RWPE1 (cell line): ENCODE measurements around the gene DACH1.

Source experiments
- CTCF ChIA-PET: fragments of 350-600 bp; sonication (Branson Sonifier 250); formaldehyde crosslinking; extraction: SDS; loops from one replicate; lab custom pipeline; 2021; lab: Yijun Ruan, JAX
- POLR2A ChIA-PET: fragments of 400-600 bp; formaldehyde crosslinking; extraction: SDS; loops from one replicate; lab custom pipeline; 2020; ENCODE audit warnings: antibody characterized with exemption; ENCODE audit not compliant: low non-redundant PET; lab: Yijun Ruan, JAX
- DNase-seq: peaks from one replicate; pipeline ENCODE4 v3.0.0; 2012; ENCODE audit warnings: low spot score
- H3K27ac ChIP-seq: fragments of 450-650 bp; 2 replicates; pipeline ENCODE4 v1.5.1; 2017
- CTCF ChIP-seq: fragments of 450-650 bp; conservative IDR thresholded peaks from 2 replicates; pipeline ENCODE4 v1.5.1; 2017; ENCODE audit warnings: low read depth, mild to moderate bottlenecking

The DACH1 gene

GRCh38 chr13:71681901-71682613 is 184.9 kb downstream of the DACH1 start:
- H3K27ac ChIP-seq, result no peak overlapping the region
- TF ChIP-seq CTCF, result no peak
- ChIA-PET POLR2A (no interaction called here), CTCF (no interaction called here)
- no peak for DNase-seq

GRCh38 chr13:71677124-71677523 is 189.9 kb downstream of the DACH1 start:
- no peak overlapping the region for H3K27ac ChIP-seq
- no peak for DNase-seq
- TF ChIP-seq CTCF, result no peak
- ChIA-PET POLR2A (no interaction called here), CTCF (no interaction called here)

GRCh38 chr13:71672512-71672911 is 194.5 kb downstream of the DACH1 start:
- no peak for DNase-seq
- ChIA-PET POLR2A (no interaction called here), CTCF (no interaction called here)
- no peak for TF ChIP-seq CTCF
- no peak overlapping the region for H3K27ac ChIP-seq

GRCh38 chr13:71663431-71663830 is 203.6 kb downstream of the DACH1 start:
- POLR2A ChIA-PET, result no interaction called here
- H3K27ac ChIP-seq, result no peak overlapping the region
- no peak for TF ChIP-seq CTCF
- CTCF ChIA-PET, result no interaction called here
- DNase-seq, result no peak

- POLR2A ChIA-PET, result no interaction called here
- DNase-seq, result no peak
- no peak for TF ChIP-seq CTCF
- no peak overlapping the region for H3K27ac ChIP-seq
- CTCF ChIA-PET, result no interaction called here
Measured at GRCh38 chr13:71661921-71662320, 205.1 kb downstream of the DACH1 start.

- ChIA-PET POLR2A (no interaction called here), CTCF (interaction anchor here (0.8 kb wide), 1 partner anchor 12 kb away, joined by 3 read pairs; no protein-coding TSS in a partner anchor)
- H3K27ac ChIP-seq, result no peak overlapping the region
- no peak for DNase-seq
- TF ChIP-seq CTCF, result no peak
Measured at GRCh38 chr13:71659404-71659803, 207.6 kb downstream of the DACH1 start.
